Keratinocyte (primary cell): ENCODE measurements around the gene OR1S1.

ENCODE experiments used
- CTCF ChIP-seq, 3 experiments: IDR thresholded peaks in 1 of 3; conservative IDR thresholded peaks in 1 of 3; optimal IDR thresholded peaks in 1 of 3; 2 replicates in 2 of 3; 3 replicates in 1 of 3; pipeline versions ENCODE3 to v1.5.1; 2011; ENCODE audit warnings: low read length in 3 of 3, mild to moderate bottlenecking in 3 of 3, moderate library complexity in 2 of 3, control low read depth in 1 of 3, inconsistent platforms in 1 of 3; ENCODE audit not compliant: insufficient read depth in 2 of 3; ENCODE audit errors: extremely low read depth in 1 of 3
- EZH2 ChIP-seq: IDR thresholded peaks from one replicate; pipeline ENCODE4 v1.6.1; 2012; ENCODE audit warnings: inconsistent platforms, mild to moderate bottlenecking, low read length, moderate library complexity

GRCh38 chr11:58188770-58189169 is 23.8 kb upstream of the OR1S1 start, which contains the start of gene OR9Q2:
- TF ChIP-seq CTCF (optimal IDR thresholded peaks at IDR 0.05 in 1 of 3, IDR thresholded peaks at IDR 0.05 in 1 of 3, conservative IDR thresholded peaks at IDR 0.05 in 1 of 3; ENCODE audit: extremely low read depth in 1 of 3, insufficient read depth in 2 of 3, low read length in 3 of 3), result no peak
- TF ChIP-seq EZH2, result no peak
